WTC11 (cell line): Measurements from ENCODE around the gene DDX20.

Source experiments
- ATF1 ChIP-seq: sonication (generic); formaldehyde crosslinking; IDR thresholded peaks from 2 replicates; pipeline ENCODE4 v1.8.1; 2023; ENCODE audit warnings: mild to moderate bottlenecking, moderate library complexity, missing genetic modification reagents
- ETV6 ChIP-seq: sonication (generic); formaldehyde crosslinking; IDR thresholded peaks from 2 replicates; pipeline ENCODE4 v1.8.1; 2022; ENCODE audit warnings: mild to moderate bottlenecking, missing genetic modification reagents
- NR1H2 ChIP-seq: sonication (generic); formaldehyde crosslinking; IDR thresholded peaks from 2 replicates; pipeline ENCODE4 v1.9.0; 2021; ENCODE audit warnings: mild to moderate bottlenecking, moderate library complexity, missing genetic modification reagents
- OVOL2 ChIP-seq: fragments of 250-450 bp; sonication (Bioruptor Pico); IDR thresholded peaks from 2 replicates; pipeline ENCODE4 v1.9.0; 2021; ENCODE audit warnings: mild to moderate bottlenecking, borderline replicate concordance
- SP1 ChIP-seq: sonication (generic); formaldehyde crosslinking; conservative IDR thresholded peaks from 2 replicates; pipeline ENCODE4 v1.8.1; 2022; ENCODE audit warnings: missing genetic modification reagents
- TF ChIP-seq, protein P1 (sequence below): sonication (generic); formaldehyde crosslinking; IDR thresholded peaks from 2 replicates; pipeline ENCODE4 v1.8.0; 2022; ENCODE audit warnings: mild to moderate bottlenecking, missing genetic modification reagents
- TF ChIP-seq, protein P2 (sequence below): fragments of 200-600 bp; IDR thresholded peaks from 2 replicates; pipeline ENCODE4 v1.8.0; 2022; ENCODE audit warnings: antibody characterized with exemption
- TF ChIP-seq, protein P3 (sequence below): sonication (generic); formaldehyde crosslinking; IDR thresholded peaks from 2 replicates; pipeline ENCODE4 v1.8.0; 2022; ENCODE audit warnings: missing genetic modification reagents
- TF ChIP-seq, protein P4 (sequence below): sonication (generic); formaldehyde crosslinking; IDR thresholded peaks from 2 replicates; pipeline ENCODE4 v1.8.0; 2022; ENCODE audit warnings: mild to moderate bottlenecking, missing genetic modification reagents
- TF ChIP-seq, protein P5 (sequence below): sonication (generic); formaldehyde crosslinking; IDR thresholded peaks from 2 replicates; pipeline ENCODE4 v1.8.1; 2022; ENCODE audit warnings: low read depth, missing genetic modification reagents, borderline replicate concordance

DNA sequence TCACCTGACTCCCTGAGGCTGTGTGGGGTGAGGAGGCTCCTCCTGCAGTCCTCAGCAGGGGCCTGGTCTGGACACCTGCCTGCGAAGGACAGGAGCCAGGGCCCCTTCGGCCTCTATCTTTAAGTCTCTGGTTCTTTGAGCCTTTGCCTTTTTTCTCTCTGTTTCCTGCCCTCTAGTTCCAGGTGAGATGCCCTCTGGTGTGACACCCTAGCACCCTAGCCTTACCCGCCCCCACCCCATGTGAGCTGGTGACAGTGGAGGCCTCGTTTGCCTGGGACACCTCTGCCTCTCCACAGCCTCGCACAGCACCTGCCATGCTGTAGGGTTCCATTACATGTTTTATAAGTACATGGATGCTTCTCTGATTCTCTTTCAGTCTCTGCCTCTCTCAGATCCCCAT is 47.3 kb downstream of the DDX20 start:
- no peak for TF ChIP-seq SP1 (CRISPR knock-in tag)
- TF ChIP-seq OVOL2 = no peak
- TF ChIP-seq, protein P1, sequence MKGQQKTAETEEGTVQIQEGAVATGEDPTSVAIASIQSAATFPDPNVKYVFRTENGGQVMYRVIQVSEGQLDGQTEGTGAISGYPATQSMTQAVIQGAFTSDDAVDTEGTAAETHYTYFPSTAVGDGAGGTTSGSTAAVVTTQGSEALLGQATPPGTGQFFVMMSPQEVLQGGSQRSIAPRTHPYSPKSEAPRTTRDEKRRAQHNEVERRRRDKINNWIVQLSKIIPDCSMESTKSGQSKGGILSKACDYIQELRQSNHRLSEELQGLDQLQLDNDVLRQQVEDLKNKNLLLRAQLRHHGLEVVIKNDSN (CRISPR knock-in tag) = no peak
- TF ChIP-seq, protein P2, sequence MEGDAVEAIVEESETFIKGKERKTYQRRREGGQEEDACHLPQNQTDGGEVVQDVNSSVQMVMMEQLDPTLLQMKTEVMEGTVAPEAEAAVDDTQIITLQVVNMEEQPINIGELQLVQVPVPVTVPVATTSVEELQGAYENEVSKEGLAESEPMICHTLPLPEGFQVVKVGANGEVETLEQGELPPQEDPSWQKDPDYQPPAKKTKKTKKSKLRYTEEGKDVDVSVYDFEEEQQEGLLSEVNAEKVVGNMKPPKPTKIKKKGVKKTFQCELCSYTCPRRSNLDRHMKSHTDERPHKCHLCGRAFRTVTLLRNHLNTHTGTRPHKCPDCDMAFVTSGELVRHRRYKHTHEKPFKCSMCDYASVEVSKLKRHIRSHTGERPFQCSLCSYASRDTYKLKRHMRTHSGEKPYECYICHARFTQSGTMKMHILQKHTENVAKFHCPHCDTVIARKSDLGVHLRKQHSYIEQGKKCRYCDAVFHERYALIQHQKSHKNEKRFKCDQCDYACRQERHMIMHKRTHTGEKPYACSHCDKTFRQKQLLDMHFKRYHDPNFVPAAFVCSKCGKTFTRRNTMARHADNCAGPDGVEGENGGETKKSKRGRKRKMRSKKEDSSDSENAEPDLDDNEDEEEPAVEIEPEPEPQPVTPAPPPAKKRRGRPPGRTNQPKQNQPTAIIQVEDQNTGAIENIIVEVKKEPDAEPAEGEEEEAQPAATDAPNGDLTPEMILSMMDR = no peak
- TF ChIP-seq, protein P3, sequence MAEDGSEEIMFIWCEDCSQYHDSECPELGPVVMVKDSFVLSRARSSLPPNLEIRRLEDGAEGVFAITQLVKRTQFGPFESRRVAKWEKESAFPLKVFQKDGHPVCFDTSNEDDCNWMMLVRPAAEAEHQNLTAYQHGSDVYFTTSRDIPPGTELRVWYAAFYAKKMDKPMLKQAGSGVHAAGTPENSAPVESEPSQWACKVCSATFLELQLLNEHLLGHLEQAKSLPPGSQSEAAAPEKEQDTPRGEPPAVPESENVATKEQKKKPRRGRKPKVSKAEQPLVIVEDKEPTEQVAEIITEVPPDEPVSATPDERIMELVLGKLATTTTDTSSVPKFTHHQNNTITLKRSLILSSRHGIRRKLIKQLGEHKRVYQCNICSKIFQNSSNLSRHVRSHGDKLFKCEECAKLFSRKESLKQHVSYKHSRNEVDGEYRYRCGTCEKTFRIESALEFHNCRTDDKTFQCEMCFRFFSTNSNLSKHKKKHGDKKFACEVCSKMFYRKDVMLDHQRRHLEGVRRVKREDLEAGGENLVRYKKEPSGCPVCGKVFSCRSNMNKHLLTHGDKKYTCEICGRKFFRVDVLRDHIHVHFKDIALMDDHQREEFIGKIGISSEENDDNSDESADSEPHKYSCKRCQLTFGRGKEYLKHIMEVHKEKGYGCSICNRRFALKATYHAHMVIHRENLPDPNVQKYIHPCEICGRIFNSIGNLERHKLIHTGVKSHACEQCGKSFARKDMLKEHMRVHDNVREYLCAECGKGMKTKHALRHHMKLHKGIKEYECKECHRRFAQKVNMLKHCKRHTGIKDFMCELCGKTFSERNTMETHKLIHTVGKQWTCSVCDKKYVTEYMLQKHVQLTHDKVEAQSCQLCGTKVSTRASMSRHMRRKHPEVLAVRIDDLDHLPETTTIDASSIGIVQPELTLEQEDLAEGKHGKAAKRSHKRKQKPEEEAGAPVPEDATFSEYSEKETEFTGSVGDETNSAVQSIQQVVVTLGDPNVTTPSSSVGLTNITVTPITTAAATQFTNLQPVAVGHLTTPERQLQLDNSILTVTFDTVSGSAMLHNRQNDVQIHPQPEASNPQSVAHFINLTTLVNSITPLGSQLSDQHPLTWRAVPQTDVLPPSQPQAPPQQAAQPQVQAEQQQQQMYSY (CRISPR knock-in tag) = no peak
- TF ChIP-seq NR1H2 (CRISPR knock-in tag) = no peak
- no peak for TF ChIP-seq ETV6 (CRISPR knock-in tag)
- TF ChIP-seq, protein P4, sequence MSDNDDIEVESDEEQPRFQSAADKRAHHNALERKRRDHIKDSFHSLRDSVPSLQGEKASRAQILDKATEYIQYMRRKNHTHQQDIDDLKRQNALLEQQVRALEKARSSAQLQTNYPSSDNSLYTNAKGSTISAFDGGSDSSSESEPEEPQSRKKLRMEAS (CRISPR knock-in tag) = no peak
- TF ChIP-seq, protein P5, sequence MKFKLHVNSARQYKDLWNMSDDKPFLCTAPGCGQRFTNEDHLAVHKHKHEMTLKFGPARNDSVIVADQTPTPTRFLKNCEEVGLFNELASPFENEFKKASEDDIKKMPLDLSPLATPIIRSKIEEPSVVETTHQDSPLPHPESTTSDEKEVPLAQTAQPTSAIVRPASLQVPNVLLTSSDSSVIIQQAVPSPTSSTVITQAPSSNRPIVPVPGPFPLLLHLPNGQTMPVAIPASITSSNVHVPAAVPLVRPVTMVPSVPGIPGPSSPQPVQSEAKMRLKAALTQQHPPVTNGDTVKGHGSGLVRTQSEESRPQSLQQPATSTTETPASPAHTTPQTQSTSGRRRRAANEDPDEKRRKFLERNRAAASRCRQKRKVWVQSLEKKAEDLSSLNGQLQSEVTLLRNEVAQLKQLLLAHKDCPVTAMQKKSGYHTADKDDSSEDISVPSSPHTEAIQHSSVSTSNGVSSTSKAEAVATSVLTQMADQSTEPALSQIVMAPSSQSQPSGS (CRISPR knock-in tag) = no peak
- TF ChIP-seq ATF1 (CRISPR knock-in tag) = no peak
